Ovary (tissue), 9 donors: ENCODE measurements around the gene LGALS13. TPM values are rescaled to one million over a fixed set of nuclear protein-coding genes. Genes with fewer than 3 reads are reported as not detected.
"Not testable (repeated sequence)": the region's sequence is repeated elsewhere in the genome, so short reads cannot be mapped to it uniquely, and the experiment has no call there.

Source experiments
- DNase-seq, 5 donors: peaks; one replicate each; pipeline ENCODE4 v3.0.0-alpha.2; 2019 to 2020
- H3K27ac ChIP-seq, 2 donors: fragments of 200-600 bp; one replicate each; pipeline versions ENCODE4 v1.5.1 to v1.8.0; 2019 to 2022
- H3K27me3 ChIP-seq: fragments of 200-600 bp; one replicate; pipeline ENCODE4 v1.8.0; 2022
- H3K36me3 ChIP-seq: fragments of 200-600 bp; sonication (generic); one replicate; pipeline ENCODE4 v1.5.1; 2019
- H3K4me1 ChIP-seq: one replicate; pipeline ENCODE4 v1.8.1; 2013; ENCODE audit warnings: mild to moderate bottlenecking, moderate library complexity; ENCODE audit not compliant: insufficient read depth
- H3K4me3 ChIP-seq: fragments of 200-600 bp; sonication (generic); one replicate; pipeline ENCODE4 v1.5.1; 2017
- H3K9me3 ChIP-seq, 2 donors: fragments of 200-600 bp in 1 of 2; sonication (generic) in 1 of 2; one replicate each; pipeline versions ENCODE4 v1.5.1 to v1.8.1; 2013 to 2019; ENCODE audit warnings: mild to moderate bottlenecking in 1 of 2, moderate library complexity in 1 of 2
- CTCF ChIP-seq, 3 donors: fragments of 450-650 bp in 2 of 3; fragments of 200-600 bp in 1 of 3; IDR thresholded peaks; one replicate each; pipeline versions ENCODE4 v1.5.1 to v1.8.0; 2016 to 2022; ENCODE audit warnings: antibody characterized with exemption in 3 of 3, mild to moderate bottlenecking in 1 of 3
- EP300 ChIP-seq: sonication (generic); formaldehyde crosslinking; IDR thresholded peaks from one replicate; pipeline ENCODE4 v1.6.1; 2017; ENCODE audit warnings: antibody characterized with exemption
- POLR2A ChIP-seq: fragments of 450-650 bp; IDR thresholded peaks from one replicate; pipeline ENCODE4 v1.6.1; 2017; ENCODE audit warnings: antibody characterized with exemption, mild to moderate bottlenecking, moderate library complexity
- WGBS, 3 donors: extraction: QIAGEN DNeasy Blood & Tissue Kit in 1 of 3; methylation state at CpG; one replicate each; pipeline versions ENCODE4 v1.1.5 to v1.1.7; 2013 to 2017; 5-methylcytosine and 5-hydroxymethylcytosine counted together
- intact Hi-C, 4 donors: fragments of 100-400 bp; cut with DNase I; formaldehyde crosslinking; loops; one replicate each; pipeline versions ENCODE4 v1.11.0 to v1.15.1; 2022 to 2023
- polyA plus RNA-seq, 2 donors: library from polyadenylated mRNA; stranded (reverse); fragments of 200-250 nt in 1 of 2; fragments of 350-450 nt in 1 of 2; fragmentation: Illumina TruSeq in 1 of 2; extraction: RNeasy Lipid Tissue Mini Kit (QIAGEN cat#74804) in 1 of 2; gene quantifications; one replicate each; pipeline ENCODE4 v1.2.3, GENCODE V29; 2013 to 2014
- total RNA-seq, 7 donors: library from RNA; depleted of rRNA in 2 of 7; stranded (reverse); fragments of >200 nt in 2 of 7; fragmentation: NEBNext Ultra II Directional in 3 of 7; extraction: Animal tissue kit (Norgen Biotek cat#: 25700) in 3 of 7; gene quantifications; one replicate each; pipeline versions ENCODE4 v1.1.0 to v1.2.4, GENCODE V29; 2016 to 2023
- donor health status: DM: no; HTN: no; CAD: no; lungs with moderate emphysema.
- donor health status: DM: no; HTN: no; CAD: no.
- donor health status: Bipolar disorder and iron deficiency.
- donor health status: DM: yes; HTN: yes; CAD: no.
- donor health status: DM: no; HTN: no; CAD: no.
- donor health status: DM: yes; HTN: yes; CAD: no.

The LGALS13 gene
- total and polyA plus RNA-seq, 9 donors: not detected

DNA sequence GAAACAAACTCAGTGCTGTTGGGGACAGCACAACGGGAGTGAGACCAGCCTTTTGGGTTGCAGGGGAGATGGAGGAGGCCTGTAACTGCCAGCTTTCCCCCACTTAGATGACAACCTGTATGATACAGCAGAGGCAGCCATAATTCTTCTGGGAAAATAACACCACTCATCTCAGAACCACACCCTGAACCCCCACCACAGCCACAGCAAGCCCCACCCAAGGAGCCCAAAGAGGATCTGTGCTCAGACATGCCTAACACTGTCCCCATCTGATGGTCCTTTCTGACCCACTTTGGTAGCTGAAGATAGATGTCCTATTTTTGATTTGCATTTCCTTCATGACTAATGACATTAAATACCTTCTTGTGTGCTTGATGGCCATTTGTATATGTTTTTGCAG, 15.4 kb downstream of the LGALS13 start:
- WGBS, 3 donors: 44 to 50% (median 50%) methylated on average over 1 of the region's 1 CpG
- DNase-seq: no peak
- intact Hi-C loops: no loop called here
- no peak for TF ChIP-seq CTCF (IDR thresholded peaks at IDR 0.05)
- no peak for TF ChIP-seq POLR2A
- no peak for TF ChIP-seq EP300
- Histone ChIP-seq H3K36me3 (no peaks in the 10 kb centered on the region), H3K27me3 (no peaks in the 10 kb centered on the region), H3K27ac (no peak overlapping the region), H3K4me3 (no peak overlapping the region), H3K9me3 (peaks cover 0 to 3% of the 10 kb centered on the region in 2 donors), H3K4me1 (no peaks in the 10 kb centered on the region)

- intact Hi-C loops: no loop called here
- no peak for TF ChIP-seq CTCF (IDR thresholded peaks at IDR 0.05)
- TF ChIP-seq EP300: no peak
- no peak for TF ChIP-seq POLR2A
- Histone ChIP-seq H3K36me3 (no peaks in the 10 kb centered on the region), H3K27ac (no peak overlapping the region), H3K4me3 (no peak overlapping the region), H3K9me3 (no peaks in the 10 kb centered on the region), H3K27me3 (no peaks in the 10 kb centered on the region), H3K4me1 (no peaks in the 10 kb centered on the region)
- DNase-seq: no peak
- WGBS, 3 donors: 30 to 34% (median 31%) methylated on average over 5 of the region's 5 CpGs
These were observed 21.6 kb downstream of the LGALS13 start for GRCh38 chr19:39623946-39624345.

- H3K9me3 ChIP-seq, H3K4me3 ChIP-seq, H3K36me3 ChIP-seq, H3K4me1 ChIP-seq, intact Hi-C loops, H3K27ac ChIP-seq, H3K27me3 ChIP-seq, DNase-seq: not testable (repeated sequence)
- 49 to 62% (median 50%) methylated on average over 2 of the region's 2 CpGs for WGBS, 3 donors
These were observed 25.3 kb downstream of the LGALS13 start for GRCh38 chr19:39627631-39628030.

GRCh38 chr19:39631178-39631577, 28.9 kb downstream of the LGALS13 start:
- intact Hi-C loops: no loop called here
- no peaks in the 10 kb centered on the region for H3K27me3 ChIP-seq
- DNase-seq: no peak
- no peak overlapping the region for H3K27ac ChIP-seq
- H3K9me3 ChIP-seq: no peaks in the 10 kb centered on the region
- TF ChIP-seq POLR2A: no peak
- TF ChIP-seq CTCF (IDR thresholded peaks at IDR 0.05): no peak
- TF ChIP-seq EP300: no peak
- H3K4me3 ChIP-seq: no peak overlapping the region
- H3K36me3 ChIP-seq: no peaks in the 10 kb centered on the region
- H3K4me1 ChIP-seq: no peaks in the 10 kb centered on the region
- 67 to 76% (median 71%) methylated on average over 4 of the region's 4 CpGs for WGBS, 3 donors

DNA sequence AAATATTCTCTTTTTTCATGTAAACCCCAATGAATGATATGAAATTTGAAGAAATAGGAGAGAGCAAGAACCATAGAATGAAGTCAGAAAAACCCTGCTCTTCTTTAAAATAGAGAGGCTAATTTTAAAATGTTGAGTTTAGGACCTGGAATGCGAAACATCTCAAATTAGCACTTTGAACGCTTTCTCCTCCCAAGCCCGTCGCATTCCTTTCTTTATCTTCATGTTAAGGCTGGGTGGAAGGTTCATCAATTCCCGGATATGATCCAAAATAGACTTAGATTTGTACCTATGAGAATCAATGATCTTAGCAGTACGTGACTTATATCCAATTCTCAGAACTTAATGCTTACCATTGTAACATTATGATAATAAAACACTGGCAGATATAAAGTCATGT, 29.3 kb downstream of the LGALS13 start:
- no peak overlapping the region for H3K27ac ChIP-seq
- no peak overlapping the region for H3K4me3 ChIP-seq
- H3K27me3 ChIP-seq: no peaks in the 10 kb centered on the region
- TF ChIP-seq POLR2A (no peak), CTCF (IDR thresholded peaks at IDR 0.05) (no peak), EP300 (no peak)
- no peaks in the 10 kb centered on the region for H3K36me3 ChIP-seq
- DNase-seq: no peak
- no peaks in the 10 kb centered on the region for H3K9me3 ChIP-seq
- WGBS, 3 donors: 40 to 45% (median 42%) methylated on average over 6 of the region's 6 CpGs
- no peaks in the 10 kb centered on the region for H3K4me1 ChIP-seq
- intact Hi-C loops: no loop called here
